Tibial artery (tissue), 4 donors: ENCODE measurements around the gene DDX19B.

Experiments
- DNase-seq, 2 donors: peaks; one replicate each; pipeline ENCODE4 v3.0.0-alpha.2; 2019
- H3K27ac ChIP-seq, 2 donors: fragments of 200-600 bp; sonication (generic) in 1 of 2; 1 replicate in 1 of 2; 2 replicates in 1 of 2; pipeline ENCODE4 v1.5.1; 2018 to 2019; ENCODE audit warnings: mild to moderate bottlenecking in 1 of 2
- H3K27me3 ChIP-seq, 2 donors: fragments of 200-600 bp; sonication (generic) in 1 of 2; one replicate each; pipeline versions ENCODE4 v1.5.1 to v1.6.0; 2016 to 2019
- H3K36me3 ChIP-seq, 3 donors: fragments of 200-600 bp; sonication (generic) in 2 of 3; one replicate each; pipeline ENCODE4 v1.5.1; 2016 to 2019; ENCODE audit warnings: mild to moderate bottlenecking in 2 of 3
- H3K4me1 ChIP-seq, 4 donors: fragments of 200-600 bp; sonication (generic) in 2 of 4; 1 replicate in 3 of 4; 2 replicates in 1 of 4; pipeline ENCODE4 v1.5.1; 2016 to 2019
- H3K4me3 ChIP-seq, 2 donors: fragments of 200-600 bp; sonication (generic) in 1 of 2; 1 replicate in 1 of 2; 2 replicates in 1 of 2; pipeline ENCODE4 v1.5.1; 2018 to 2019; ENCODE audit warnings: mild to moderate bottlenecking in 2 of 2
- H3K9me3 ChIP-seq, 3 donors: fragments of 200-600 bp; sonication (generic) in 1 of 3; one replicate each; pipeline ENCODE4 v1.5.1; 2016 to 2019
- intact Hi-C: fragments of 100-400 bp; cut with DNase I; formaldehyde crosslinking; loops from one replicate; pipeline ENCODE4 v1.15.0; 2023; ENCODE audit warnings: low total_unique reads
- TF ChIP-seq, protein P1 (sequence below), 2 experiments: fragments of 200-600 bp in 1 of 2; fragments of 450-650 bp in 1 of 2; IDR thresholded peaks; one replicate each; pipeline ENCODE4 v1.5.1; 2017 to 2019; ENCODE audit warnings: antibody characterized with exemption in 2 of 2, mild to moderate bottlenecking in 1 of 2, moderate library complexity in 1 of 2

DDX19B gene

DNA sequence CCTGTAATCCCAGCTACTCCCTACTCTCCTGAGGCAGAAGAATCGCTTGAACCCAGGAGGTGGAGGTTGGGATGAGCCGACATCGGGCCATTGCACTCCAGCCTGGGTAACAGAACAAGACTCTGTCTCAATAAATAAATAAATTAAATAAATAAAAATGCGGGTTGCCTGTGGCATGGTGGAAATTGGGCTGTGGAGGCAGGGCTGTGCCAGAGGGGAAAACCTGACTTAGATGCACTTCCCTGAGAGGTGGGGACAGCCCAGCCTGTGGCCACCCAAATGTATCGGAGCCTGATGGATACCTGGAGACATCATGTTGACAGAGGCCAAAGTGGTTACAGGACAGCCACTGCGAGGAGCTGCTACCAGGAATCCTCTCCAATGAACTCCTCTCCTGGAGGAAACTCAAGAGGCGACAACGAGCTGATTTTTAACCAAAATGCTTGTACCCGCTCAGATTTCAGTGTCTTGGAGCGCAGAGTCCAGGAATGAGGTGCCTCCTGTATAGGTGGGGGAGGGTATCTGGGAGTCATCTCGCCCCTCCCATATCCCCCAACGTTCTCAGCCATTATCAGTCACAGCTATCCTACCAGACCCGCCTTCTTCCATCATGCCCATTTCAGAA is 80.0 kb downstream of the DDX19B start:
- intact Hi-C loops, result no loop called here
- H3K4me3 ChIP-seq, result no peak overlapping the region

DNA sequence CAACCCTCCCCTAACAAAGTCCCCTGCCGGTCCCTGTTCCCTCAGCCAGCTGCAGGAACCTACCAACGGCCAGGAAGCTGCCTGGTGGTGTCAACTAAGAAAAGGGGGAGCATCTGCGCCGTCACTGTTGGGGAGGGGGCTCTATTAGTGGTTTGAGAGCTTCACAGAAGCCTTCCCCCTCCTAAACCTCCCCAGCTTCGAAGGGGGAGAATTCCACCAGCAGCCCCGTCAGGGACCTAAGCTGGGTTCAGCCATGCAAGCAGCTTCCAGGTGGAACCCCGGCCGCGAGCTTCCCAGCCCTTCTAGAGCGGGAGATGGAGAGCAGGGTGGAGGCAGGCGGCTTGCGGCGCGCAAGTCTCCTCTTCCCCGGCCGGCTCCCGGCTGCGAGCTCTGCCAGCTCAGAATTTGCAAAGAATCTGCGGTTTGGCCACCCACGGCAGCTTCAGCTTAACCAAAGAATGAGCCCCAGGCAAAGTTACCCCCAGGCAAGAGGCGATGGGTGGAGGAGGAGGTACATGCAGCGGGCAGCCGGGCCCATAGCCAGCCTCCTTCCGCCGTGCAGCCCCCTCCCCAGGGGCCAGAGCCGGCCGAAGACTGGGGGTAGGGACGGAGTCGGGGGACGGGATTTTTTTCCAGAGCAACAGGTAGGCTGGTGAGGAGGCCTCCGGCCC is 81.4 kb downstream of the DDX19B start:
- no peaks in the 10 kb centered on the region for H3K27me3 ChIP-seq
- TF ChIP-seq, protein P1, sequence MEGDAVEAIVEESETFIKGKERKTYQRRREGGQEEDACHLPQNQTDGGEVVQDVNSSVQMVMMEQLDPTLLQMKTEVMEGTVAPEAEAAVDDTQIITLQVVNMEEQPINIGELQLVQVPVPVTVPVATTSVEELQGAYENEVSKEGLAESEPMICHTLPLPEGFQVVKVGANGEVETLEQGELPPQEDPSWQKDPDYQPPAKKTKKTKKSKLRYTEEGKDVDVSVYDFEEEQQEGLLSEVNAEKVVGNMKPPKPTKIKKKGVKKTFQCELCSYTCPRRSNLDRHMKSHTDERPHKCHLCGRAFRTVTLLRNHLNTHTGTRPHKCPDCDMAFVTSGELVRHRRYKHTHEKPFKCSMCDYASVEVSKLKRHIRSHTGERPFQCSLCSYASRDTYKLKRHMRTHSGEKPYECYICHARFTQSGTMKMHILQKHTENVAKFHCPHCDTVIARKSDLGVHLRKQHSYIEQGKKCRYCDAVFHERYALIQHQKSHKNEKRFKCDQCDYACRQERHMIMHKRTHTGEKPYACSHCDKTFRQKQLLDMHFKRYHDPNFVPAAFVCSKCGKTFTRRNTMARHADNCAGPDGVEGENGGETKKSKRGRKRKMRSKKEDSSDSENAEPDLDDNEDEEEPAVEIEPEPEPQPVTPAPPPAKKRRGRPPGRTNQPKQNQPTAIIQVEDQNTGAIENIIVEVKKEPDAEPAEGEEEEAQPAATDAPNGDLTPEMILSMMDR (IDR thresholded peaks at IDR 0.05), result no peak
- H3K4me1 ChIP-seq, result peaks cover 0 to 20% (median 12%) of the 10 kb centered on the region in 4 donors
- peak overlapping the region; percentile 66 to 83 for H3K27ac ChIP-seq
- intact Hi-C loops, result loop anchor here (5.0 kb wide), 1 partner anchor 77 kb away; no protein-coding TSS in a partner anchor
- peak in 1 of 2 donors; percentile 74 for DNase-seq
- peaks cover 0 to 18% (median 13%) of the 10 kb centered on the region in 3 donors for H3K36me3 ChIP-seq
- H3K4me3 ChIP-seq, result peak overlapping the region; percentile 57 to 67
- no peaks in the 10 kb centered on the region for H3K9me3 ChIP-seq

More for the DNA sequence above, 80.0 kb downstream of the DDX19B start:
- no peak overlapping the region for H3K27ac ChIP-seq
- DNase-seq, result no peak
- H3K27me3 ChIP-seq, result no peaks in the 10 kb centered on the region
- peaks cover 0 to 25% (median 19%) of the 10 kb centered on the region in 4 donors for H3K4me1 ChIP-seq
- peaks cover 0 to 13% (median 12%) of the 10 kb centered on the region in 3 donors for H3K36me3 ChIP-seq
- TF ChIP-seq, protein P1 (IDR thresholded peaks at IDR 0.05), result no peak
- no peaks in the 10 kb centered on the region for H3K9me3 ChIP-seq

DNA sequence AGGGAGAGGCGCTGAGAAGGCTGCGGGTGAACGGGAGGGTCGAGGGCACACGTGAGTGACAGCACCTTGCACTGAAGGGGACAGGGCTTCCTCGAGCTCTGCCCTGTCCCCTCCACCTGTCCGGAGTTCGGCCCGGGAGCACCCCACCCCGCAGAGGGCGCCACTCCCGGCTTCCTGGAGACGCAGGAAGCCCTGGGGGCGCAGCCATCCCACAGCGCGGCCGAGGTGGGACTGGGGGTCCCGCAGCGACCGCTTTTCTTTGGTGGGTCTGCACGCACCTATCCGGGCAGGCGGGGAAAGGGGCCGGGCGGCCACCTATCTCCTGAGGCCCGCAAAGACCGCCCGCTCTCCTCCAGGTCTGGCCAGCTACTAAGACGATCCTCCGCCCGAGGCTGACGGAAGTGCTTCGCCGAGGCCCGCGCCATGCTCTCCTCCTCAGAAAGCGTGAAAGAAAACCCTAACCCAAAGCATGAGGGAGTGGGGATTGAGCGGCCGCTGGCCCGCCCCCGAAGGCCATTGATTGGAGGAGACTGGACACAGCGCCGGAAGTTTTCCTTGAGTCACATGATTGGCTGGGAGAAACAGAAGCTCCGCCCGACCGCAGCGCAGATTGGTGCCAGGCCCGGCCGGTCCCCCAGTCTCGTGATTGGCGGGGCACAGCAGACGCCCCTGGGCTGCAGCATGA is 82.1 kb downstream of the DDX19B start:
- intact Hi-C loops, result loop anchor here (5.0 kb wide), 1 partner anchor 76 kb away; no protein-coding TSS in a partner anchor
- Histone ChIP-seq H3K36me3 (peaks cover 0 to 13% (median 7%) of the 10 kb centered on the region in 3 donors), H3K27ac (peak overlapping the region; percentile 66 to 83), H3K9me3 (no peaks in the 10 kb centered on the region), H3K4me1 (peaks cover 0 to 14% (median 10%) of the 10 kb centered on the region in 4 donors), H3K27me3 (no peaks in the 10 kb centered on the region), H3K4me3 (peak overlapping the region; percentile 57 to 67)
- TF ChIP-seq, protein P1 (IDR thresholded peaks at IDR 0.05), result no peak
- DNase-seq, result peak; percentile 97 to 98

DNA sequence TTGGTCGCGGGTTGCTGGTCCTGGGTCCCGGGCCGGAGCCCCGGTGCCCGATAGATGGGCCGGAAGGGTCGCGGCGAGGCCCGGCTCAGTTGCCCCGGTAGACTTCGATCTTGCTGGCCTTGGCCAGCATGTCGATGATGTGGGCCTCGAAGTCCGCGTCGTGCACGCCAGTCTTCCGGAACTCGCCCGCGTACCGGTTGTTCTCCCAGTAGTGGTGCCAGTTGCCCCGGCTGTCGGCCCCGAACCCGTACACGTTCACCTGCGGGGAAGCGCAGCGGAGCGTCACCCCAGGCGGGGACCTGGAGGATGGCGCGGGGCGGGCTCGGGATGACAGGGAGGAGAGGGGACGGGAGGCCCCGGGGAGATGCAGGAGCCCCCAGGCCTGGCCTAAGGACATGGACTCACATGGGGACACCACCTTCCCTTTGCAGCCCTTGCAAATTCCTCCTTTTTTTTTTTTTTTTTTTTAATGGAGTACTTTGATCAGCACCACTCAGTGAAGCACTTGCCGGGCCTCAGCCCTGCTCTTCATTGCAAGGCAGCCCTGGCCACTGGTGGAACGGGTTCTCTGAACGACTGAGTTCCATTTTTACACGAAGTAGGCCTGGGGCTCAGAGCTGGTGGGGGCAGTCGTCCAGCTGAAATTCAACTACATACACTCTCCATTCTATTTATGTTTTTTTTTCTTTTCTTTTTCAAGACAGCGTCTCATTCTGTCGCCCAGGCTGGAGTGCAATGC is 82.8 kb downstream of the DDX19B start:
- H3K9me3 ChIP-seq, result no peaks in the 10 kb centered on the region
- DNase-seq, result no peak
- peak overlapping the region; percentile 66 to 83 for H3K27ac ChIP-seq
- intact Hi-C loops, result loop anchor here (2.0 to 5.0 kb wide), 2 partner anchors 59 to 76 kb away; no protein-coding TSS in a partner anchor
- H3K4me1 ChIP-seq, result peaks cover 0 to 14% (median 10%) of the 10 kb centered on the region in 4 donors
- H3K27me3 ChIP-seq, result no peaks in the 10 kb centered on the region
- H3K4me3 ChIP-seq, result peak overlapping the region; percentile 57 to 67
- TF ChIP-seq, protein P1 (IDR thresholded peaks at IDR 0.05), result no peak
- peaks cover 0 to 9% (median 4%) of the 10 kb centered on the region in 3 donors for H3K36me3 ChIP-seq

DNA sequence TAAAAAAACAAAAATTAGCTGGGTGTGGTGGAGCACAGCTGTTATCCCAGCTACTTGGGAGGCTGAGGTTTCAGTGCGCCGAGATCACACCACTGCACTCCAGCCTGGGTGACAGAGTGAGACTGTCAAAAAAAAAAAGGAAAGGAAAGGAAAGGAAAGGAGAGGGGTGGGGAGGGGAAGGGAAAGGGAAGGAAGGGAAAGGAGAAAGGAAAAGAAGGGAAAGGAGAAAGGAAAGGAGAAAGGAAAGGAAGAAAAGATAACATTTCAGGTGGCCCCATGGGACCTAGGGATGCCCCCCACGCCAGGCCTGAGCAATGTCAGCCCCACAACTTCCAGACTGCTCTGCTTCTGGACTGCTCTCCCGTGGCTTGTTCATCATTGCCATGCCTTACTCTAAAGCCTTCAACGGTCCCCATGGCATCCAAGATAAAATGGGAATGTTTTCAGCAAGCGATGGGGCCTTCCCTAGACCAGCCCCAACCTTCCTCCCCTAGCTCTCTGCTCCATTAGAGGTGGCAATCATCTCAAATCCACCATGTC is 84.5 kb downstream of the DDX19B start:
- H3K27me3 ChIP-seq, result no peaks in the 10 kb centered on the region
- no peak overlapping the region for H3K27ac ChIP-seq

More for the DNA sequence above, 84.5 kb downstream of the DDX19B start:
- Histone ChIP-seq H3K4me3 (no peak overlapping the region), H3K9me3 (no peaks in the 10 kb centered on the region), H3K36me3 (peaks cover 10 to 26% (median 20%) of the 10 kb centered on the region in 3 donors), H3K4me1 (peaks cover 0 to 14% (median 10%) of the 10 kb centered on the region in 4 donors)
- DNase-seq, result no peak
- TF ChIP-seq, protein P1 (IDR thresholded peaks at IDR 0.05), result no peak
- intact Hi-C loops, result loop anchor here (2.0 to 5.0 kb wide), 2 partner anchors 57 to 74 kb away; no protein-coding TSS in a partner anchor
